Epithelial cell of esophagus (primary cell): Measurements from ENCODE around the gene CYFIP2.

Experiments used
- DNase-seq: peaks from one replicate; pipeline ENCODE4 v3.0.0; 2010; ENCODE audit warnings: low read depth
- H3K4me3 ChIP-seq: 2 replicates; pipeline ENCODE4 v1.5.1; 2011; ENCODE audit warnings: mild to moderate bottlenecking, low read length, control low read depth
- CTCF ChIP-seq: IDR thresholded peaks from 2 replicates; pipeline ENCODE4 v1.5.1; 2011; ENCODE audit warnings: low read depth, mild to moderate bottlenecking, low read length, control low read depth, inconsistent platforms; ENCODE audit not compliant: insufficient read depth; ENCODE audit errors: missing control alignments

Gene CYFIP2

GRCh38 chr5:157372472-157372822 is 106.5 kb downstream of the CYFIP2 start:
- no peak overlapping the region for H3K4me3 ChIP-seq
- no peak for TF ChIP-seq CTCF
- DNase-seq = no peak

GRCh38 chr5:157378509-157378908 is 112.6 kb downstream of the CYFIP2 start:
- no peak for DNase-seq
- no peak for TF ChIP-seq CTCF
- H3K4me3 ChIP-seq = no peak overlapping the region

GRCh38 chr5:157379983-157380382 is 114.1 kb downstream of the CYFIP2 start:
- no peak overlapping the region for H3K4me3 ChIP-seq
- DNase-seq = no peak
- TF ChIP-seq CTCF = no peak

GRCh38 chr5:157381746-157382145 is 115.8 kb downstream of the CYFIP2 start:
- no peak for TF ChIP-seq CTCF
- no peak for DNase-seq
- H3K4me3 ChIP-seq = no peak overlapping the region

GRCh38 chr5:157382996-157383800 is 117.3 kb downstream of the CYFIP2 start:
- H3K4me3 ChIP-seq = no peak overlapping the region
- DNase-seq = no peak
- TF ChIP-seq CTCF = no peak

GRCh38 chr5:157384971-157385709 is 119.2 kb downstream of the CYFIP2 start:
- DNase-seq = peak; percentile 66
- no peak overlapping the region for H3K4me3 ChIP-seq
- TF ChIP-seq CTCF = no peak

- no peak for DNase-seq
- no peak overlapping the region for H3K4me3 ChIP-seq
- TF ChIP-seq CTCF = no peak
Observed at GRCh38 chr5:157387041-157387563, 121.2 kb downstream of the CYFIP2 start.
